Activated CD8-positive, alpha-beta memory T cell treated with anti-CD3 and anti-CD28 coated beads, Interleukin-2, amount 50 U/mL, for 24 hours (primary cell): ENCODE data around the gene ETNK2.

Experiments used
- DNase-seq: peaks from one replicate; pipeline ENCODE4 v3.0.0-alpha.2; 2020; ENCODE audit errors: extremely low read depth

ETNK2 gene

DNA sequence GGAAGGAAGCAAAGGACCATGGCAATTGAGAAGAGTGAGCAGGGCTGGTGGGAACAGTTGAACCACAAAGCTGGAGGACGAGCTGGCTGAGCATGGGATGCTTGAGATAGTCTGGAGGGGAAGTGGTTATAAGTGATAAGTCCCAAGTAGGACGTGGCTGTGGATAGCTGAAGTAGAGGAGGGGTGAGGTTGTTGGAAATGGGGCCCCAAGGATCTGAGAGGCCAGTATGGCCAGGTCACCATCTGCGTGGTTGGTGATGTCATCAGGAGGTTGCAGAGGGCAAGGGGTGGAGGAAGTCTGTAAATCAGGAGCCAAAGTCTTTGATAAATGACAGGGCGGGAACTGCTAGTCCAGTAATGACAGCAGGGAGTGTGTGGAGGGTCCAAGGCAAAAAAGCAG is 25.3 kb upstream of the ETNK2 start:
- no peak for DNase-seq

DNA sequence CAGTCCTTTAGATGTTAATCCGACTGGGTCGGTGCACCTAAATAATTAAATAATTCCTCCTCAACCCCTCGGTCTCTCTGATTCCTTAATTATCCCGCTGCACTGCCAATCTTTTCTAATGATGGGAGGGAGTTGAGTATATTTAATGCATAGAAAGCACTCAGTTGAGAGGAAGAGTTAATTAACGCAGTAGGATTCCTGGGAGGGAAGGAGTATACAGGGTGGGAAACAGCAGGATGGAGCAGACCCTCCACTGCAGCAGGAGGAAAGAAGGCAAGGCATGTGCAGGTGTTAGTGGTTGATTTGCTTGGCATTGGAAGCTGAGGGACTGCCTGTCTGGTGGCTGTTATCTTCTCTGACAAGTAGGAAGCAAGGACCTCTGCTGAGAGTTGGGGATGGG is 24.2 kb upstream of the ETNK2 start:
- no peak for DNase-seq

DNA sequence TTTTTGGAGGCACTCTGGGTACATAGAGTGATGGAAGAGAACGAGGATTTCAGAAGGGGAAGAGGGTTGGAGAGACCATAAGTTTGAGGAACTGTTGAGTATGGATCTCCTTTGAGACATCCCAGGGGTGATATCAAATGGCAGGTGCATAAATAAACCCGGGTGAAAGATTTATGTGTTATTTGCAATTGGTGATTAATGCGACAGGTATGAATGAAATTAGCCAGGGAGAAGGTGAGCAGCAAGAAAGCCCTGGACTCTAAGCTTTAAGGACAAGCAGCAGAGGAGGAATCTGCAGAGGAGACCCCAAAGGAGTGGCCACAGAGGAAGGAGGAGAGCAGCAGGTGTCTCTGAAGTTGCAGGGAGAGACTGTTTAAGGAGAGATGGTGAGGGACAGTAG is 23.1 kb upstream of the ETNK2 start:
- DNase-seq, result no peak

DNA sequence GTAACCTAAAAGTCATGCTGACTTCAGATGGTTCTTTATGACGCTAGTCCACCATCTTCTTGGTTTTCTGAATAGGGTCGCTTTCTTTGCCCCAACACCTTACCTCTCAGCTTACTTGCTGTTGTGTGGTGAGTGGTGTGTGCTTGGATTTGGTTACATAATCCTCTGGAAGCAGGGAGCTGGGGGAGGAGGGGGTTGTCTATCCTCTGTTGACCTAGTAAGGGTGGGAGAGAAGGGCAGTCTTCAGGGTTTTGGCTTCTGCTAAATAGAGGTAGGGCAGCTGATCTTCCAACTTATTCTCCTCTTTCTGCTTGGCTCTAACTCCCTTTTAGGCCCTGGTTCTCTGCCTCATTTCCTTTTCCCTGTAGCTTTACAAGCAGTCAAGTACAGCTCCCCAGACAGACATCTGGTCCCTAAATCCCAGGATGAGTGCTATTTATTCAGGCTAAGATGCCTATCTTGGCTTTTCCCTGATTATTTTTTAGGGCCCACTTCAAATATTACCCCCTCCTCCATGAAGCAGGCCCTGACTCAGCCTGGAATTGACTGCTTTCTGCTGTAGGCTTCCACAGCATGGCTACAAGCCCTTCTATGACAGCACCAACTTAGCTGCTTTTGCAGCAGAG is 20.7 kb upstream of the ETNK2 start:
- DNase-seq, result no peak

DNA sequence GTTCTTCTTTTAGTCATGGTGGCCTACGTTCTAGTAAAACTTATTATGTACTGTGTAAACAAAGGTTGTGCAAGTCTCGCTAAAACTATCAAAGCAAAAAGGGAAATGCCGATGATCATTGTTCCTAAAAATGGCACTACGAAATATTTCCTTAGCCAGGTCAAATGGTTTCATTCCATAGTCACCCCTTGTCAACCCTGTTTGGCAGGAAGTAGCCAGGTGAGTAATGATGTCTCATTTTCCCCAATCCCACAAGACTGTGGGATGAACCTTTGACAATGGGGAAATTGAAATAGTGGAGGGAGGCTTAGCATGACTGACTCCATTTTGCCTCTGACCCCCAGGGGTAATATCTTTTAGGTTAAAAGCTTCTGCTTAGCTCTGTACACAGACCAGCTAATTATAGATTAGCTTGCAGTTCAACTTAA is 19.9 kb upstream of the ETNK2 start:
- no peak for DNase-seq

DNA sequence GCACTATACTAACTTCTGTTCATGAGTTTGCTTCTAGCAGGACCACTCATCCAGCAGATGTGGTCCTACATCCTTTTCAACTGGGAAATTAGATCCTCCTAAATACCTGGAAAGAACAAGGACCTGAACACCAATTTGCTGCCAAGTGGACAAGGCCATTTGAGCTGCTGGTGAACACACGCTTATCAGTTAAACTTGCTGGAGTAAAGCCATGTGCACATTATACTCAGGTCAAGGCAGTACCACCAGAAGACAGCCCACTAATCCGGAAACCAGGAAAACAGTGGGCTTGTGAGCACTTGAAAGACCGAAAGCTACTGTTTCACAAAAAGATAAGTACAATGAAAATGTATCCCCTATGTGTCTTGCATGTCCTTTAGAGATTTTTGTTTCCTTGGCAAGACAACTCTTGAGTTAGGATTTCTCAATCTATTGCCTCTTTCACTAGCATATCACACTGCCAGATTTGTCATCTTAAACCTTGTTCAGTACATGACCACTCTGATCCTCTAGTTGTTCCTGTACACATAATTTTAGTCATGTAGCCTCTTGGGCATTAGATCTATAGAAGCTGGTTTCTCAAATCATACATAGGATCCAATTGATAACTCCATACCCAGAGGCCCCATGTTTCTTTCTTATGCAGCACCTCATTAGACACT is 18.8 kb upstream of the ETNK2 start:
- no peak for DNase-seq

DNA sequence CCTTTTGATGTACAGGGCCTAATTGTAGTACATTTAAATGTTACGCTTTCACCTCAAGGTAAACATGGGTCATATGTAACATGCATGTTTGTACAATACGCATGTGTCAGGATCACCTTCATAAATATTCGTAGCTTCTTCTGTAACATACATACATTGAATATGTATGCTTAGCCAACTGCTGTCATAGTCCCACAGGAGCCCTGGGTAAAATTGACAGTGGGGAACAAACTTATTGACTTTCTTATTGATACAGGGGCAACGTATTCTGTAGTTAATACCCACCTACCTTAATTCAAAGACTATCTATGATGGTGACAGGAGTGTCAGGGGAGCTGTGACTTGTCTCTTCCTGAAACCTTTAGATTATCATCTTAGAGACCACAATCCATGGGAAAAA is 18.0 kb upstream of the ETNK2 start:
- DNase-seq, result no peak

DNA sequence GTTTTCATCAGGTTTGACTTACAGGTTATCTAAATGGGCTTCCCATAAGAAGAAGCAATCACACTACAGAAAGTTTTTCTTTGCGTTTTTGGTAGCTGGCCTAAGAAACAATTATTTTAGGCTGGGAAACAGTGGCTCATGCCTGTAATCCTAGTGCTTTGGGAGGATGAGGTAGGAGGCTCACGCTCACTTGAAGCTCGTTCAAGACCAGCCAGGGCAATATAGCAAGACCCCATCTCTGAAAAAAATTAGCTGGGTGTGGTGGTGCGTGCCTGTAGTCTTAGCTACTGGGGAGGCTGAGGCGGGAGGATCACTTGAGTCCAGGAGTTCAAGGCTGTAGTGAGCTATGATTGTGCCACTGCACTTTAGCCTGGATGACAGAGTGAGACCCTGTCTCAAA is 15.9 kb upstream of the ETNK2 start:
- DNase-seq, result no peak

DNA sequence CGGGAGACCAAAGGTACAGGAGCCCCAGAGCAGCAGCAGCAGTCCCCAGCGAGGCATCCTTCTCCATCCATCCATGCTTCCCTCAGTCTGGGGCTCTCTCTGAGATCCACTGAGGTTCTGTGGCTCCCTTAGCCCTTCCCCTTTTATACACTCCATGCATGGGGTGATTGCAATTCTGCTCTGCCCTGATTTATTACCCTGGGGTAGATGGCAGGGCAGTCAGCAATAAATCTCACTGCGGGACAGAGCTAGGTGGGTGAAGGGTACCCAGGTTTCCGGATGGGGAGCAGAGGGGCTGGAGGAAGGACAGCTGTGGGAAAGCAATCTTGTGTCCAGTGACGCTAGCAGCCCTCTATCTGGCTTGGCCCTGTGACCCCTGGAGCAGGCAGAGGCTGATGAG is 14.4 kb upstream of the ETNK2 start, which contains the start of gene REN:
REN (minus strand) TSS at position 119 of the 400 bp plus-strand sequence; CDS start at position 75, 44 bp downstream.
- no peak for DNase-seq

DNA sequence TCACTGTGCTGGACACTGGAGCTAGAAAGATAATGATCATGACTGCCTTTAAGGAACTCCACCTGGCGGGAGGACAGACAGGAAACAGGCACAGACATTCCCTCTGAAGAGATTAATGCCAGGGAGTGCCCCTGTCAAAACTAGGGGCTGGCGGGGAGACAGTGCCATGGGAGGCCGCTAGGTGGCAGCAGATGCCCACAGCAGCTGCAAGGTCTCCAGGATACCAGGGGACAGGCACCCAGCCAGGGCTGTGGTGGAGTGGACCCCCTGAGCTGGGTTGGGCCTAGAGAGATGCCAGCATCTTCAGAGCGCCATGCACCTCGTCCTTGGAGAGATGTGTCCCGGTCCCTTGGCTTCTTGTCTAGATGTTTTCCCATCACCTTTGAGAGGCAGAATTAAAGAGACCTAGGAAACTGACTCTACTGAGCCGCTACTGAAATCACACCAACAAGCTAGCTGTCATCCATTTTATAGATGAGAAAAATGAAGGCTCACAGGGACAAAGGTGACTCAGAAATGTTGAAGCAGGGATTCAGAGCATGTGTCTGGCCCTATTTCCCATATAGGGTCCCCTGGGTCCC is 10.7 kb upstream of the ETNK2 start:
- peak; percentile 36 for DNase-seq

DNA sequence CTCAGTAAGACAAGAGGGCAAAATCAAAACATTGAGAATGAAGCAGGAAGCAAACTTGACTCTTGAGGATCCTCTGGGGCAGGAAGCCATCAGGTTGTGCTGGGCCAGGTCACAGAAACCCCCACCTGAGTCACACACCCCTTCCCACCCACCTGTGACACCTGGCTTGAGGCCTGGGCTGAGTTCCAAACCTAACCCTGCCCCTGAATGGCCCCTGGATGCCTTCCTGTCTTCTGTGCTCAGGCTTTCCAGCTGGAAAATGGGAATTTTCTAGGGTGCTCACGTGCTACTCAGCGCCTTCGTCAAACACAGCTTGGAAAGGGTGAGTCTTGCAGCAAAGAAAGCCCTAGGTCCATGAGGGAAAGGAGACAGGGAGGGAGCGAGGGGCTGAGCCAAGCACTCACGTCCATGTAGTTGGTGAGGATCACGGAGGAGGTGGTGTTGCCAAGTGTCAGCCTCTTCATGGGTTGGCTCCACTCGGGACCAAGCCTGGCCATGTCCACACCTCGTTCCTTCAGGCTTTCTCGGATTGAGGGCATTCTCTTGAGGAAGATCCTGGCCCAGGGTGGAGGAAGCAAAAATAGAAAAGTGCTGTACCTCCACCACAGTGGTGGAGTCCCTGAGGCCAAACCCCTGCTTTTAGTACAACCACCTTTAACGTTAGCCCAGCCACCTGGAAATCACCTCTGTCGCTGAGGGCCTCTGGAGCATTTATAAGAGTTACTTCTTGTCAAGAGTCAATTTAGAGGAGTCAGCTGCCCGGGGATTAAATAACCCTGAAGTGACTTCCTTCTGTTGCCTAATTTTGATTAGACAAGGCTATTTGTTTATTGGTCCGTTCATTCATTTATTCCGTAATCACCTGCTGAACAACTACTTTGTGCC is 10.0 kb upstream of the ETNK2 start:
- no peak for DNase-seq

DNA sequence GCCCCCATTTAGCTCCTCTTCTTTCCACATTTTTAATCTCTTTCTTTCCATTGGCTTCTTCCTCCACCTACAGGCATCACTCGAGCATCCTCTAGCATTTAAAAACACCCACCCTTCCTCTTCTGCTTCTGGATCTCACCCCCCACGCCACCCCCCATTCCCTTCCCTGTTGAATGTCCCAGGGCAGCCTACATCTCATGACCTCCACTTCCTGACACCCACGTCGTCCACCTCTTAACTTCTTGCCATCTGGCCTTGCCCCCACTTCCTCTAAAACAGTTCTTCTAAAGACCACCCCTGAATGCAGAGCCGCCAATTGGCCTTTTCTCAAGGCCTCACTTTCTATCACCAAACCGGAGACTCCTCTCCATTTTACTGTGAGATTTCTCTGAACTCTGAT is 6.1 kb upstream of the ETNK2 start:
- no peak for DNase-seq

DNA sequence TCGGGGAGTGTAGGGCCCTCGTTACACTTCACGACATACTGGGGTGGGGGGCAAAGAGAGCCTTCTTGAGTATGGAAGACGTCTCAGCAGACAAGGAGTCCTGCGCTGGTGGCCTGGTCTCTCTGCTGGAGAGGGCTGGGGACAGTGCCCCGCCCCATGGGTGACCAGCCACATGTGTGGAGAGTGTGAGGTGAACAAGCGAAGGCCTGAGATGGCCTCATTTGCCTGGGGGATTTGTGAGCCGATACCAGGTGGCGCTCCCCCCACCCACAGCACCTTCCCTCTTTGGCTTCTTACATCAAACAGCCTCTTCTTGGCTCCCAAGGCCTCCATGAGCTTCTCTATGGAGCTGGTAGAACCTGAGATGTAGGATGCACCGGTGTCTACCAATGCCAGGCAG is 4.0 kb upstream of the ETNK2 start:
- DNase-seq, result no peak

DNA sequence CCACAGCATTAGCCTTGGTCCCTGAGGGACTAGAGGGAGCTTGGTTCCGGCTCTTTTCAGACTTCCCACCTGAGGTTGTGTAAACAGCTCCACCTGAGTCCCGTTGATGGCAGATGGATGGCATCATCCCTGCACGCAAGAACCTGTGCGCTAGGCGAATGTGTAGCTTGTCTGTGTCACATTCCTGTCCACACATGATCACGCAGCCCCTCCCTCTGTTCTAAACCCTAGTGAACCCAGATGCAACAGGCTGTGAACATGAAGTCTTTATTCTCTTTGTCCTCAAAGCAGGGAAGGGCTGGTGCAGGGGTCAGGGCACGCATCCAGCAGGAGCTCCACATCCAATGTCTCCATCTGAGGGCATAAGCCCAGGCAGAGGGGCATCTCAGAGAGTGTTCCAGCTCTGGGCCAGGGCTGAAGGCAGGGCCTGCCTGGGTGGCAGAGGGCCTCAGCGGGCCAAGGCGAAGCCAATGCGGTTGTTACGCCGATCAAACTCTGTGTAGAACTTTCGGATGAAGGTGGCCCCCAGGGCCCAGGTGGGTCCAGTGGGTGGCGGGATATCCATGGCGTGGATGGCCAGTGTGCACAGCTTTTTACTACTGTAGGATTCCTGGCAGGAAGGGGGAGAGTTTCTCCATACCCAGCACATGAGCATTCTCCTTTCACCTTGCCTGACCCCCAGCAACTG is 2.9 kb upstream of the ETNK2 start:
- no peak for DNase-seq

DNA sequence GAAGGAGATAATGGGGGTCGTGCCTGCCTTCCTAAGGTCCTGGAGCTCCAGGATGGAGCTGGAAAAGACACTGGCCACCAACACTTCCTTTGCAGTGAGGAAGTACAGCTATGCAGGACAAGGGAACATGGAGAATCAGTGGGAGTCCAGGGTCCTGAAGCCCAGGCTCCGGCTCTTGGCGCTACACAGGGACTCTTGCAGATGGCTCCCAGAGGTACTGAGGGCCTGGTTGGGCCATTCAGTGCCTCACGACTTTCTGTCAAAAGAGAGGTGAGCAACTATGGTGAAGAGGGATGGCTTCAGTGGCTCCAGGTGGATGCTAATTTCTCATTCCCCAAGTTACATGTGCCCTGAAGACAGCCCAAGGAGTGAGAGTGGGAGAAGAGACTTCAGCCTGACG is 1.8 kb upstream of the ETNK2 start:
- no peak for DNase-seq

DNA sequence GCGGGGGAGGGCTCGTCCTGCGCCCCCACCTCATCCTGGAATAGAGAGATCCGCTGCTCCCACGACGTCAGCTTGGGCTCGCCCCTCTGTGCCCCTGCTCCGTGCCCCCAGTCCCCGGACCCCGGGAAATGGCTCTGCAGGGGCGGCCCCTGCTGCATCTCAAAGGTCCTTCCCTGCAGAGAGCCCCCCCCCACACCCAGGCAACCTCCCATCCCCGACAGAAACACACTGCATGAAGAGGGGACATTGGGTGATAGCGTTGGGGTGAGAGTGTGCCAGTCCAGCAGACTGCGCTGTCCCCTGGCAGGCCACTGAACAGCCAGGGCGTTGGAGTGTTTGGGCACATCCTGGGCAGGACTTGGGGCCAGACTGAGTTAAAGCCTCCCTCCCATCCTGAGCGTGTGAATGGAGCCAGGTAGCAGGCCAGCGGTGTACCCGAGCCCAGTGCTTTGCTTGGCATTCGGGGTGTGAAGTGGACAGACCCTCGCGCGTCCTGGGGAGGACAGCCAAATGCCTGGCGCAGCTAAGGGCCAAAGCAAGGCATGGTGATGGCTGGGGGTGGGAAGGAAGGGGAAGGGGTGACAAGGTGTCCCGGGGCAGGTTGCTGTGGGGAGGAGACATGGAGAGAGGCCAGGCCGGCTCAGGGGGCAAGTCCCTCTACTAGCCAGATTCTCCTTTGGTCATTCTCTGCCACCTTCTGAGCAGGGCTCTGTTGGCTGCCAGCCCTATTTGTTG is 633 bp upstream of the ETNK2 start:
- no peak for DNase-seq

DNA sequence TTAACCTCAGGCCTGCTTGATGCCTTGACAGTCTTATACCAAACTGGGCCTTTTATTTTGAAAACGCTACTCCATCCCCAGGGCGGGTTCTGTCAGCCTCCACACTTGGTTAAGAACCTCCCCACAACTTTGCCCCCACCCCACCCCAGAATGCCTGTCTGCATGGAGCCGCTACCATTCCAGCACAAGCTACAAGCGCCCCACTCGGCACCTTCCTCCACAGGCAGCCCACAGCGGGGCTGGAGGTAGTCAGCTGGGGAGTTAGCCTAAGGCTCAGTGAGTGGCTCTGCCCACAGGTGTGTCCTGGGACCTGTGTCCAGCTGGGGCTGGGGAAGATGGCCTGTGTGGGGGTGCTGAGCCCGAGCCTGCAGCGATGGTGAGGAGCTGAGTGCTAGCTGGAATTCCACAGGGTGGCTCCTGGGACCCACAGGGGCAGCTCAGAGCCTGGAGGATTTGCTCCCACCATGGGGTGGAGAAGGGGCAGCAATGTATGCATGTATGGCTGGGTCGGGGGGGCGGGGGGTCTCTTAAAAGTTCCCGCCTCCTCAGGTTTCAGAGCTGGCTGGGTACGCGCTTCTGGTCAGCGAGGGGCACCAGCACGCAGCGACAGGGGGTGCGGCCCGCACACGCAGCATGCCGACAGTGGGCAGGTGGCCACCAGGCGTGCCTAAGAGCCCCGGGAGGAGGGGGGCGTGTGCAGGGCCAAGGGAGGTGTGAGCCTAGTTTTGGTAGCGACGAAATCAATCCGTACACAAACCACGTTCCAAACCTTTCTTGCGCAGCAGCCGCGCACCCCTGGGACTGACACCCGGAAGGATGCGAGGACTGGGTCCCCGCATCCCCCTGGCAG is 917 bp downstream of the ETNK2 start:
- no peak for DNase-seq

DNA sequence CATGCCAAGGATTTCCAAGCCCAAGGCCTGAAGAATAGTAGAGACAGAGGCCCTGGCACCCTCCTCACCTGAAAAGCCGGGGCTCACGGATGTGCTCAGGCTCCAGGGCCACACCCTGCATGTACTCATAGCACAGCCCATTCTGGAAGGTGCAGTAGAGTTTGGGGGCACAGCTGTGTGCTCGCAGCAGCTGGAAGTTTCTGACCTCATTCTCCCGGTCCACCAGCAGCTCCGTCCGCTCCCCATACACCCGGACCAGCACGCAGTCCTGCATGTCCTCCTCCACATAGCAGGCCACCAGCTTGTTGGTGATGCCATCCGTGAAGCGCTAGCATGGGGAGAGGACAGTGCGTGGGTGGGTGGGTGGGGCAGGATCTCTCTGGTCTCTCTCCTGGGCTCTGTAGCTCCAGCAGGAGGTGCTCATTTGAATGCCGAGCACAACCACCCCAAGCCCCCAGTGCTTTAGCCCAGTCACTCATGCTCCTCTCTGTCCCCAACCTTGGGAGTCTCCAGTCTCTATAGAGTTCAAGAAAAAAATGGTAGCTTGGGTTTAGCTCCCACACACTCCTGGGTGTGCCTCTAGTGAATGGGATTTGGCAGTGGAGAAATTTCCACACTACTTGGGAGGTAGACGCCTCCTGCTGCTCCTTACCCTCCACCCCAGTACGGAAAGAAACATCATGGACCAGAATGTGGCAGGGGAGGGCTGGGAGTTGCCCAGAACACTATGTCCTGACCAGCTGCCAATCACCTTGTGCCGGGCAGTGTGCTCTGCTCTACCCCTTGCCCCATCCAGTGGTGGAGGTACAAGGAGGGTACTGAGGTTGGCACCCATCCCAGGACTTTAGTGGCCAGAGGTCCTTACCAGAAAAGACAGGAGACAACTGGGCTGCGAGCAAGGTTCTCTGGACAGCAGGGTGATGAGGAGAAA is 1.9 kb downstream of the ETNK2 start:
- DNase-seq, result no peak

DNA sequence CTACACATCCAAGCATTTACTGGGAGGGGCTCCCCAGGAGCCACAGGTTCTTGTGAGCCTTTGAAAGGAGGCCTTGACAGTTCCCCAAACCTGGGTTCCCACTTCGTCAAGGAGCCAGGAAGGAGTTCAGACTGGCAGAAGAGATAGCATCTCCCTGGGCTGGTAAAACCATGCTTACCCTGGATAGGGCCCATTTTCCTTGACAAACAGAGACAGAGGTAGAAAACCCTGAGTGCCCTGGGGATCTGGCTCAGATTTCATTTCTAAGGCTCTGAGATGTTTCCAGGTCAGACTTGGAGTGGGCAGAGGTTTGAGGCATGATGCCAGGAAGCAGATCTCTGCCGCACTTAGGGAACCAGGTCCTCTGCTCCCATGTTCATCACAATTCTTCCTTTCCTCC is 2.7 kb downstream of the ETNK2 start:
- DNase-seq, result no peak
